Stomach (tissue), 4 donors: ENCODE measurements around the gene SCAMP2.

Experiments
- CTCF ChIP-seq, 7 experiments: fragments of 450-650 bp in 4 of 7; fragments of 200-600 bp in 3 of 7; sonication (generic) in 3 of 7; IDR thresholded peaks; one replicate each; pipeline ENCODE4 v1.5.1; 2016 to 2019; ENCODE audit warnings: antibody characterized with exemption in 7 of 7, control low read depth in 2 of 7, mild to moderate bottlenecking in 1 of 7
- EP300 ChIP-seq: sonication (generic); formaldehyde crosslinking; IDR thresholded peaks from one replicate; pipeline ENCODE4 v1.6.1; 2017; ENCODE audit warnings: antibody characterized with exemption
- POLR2A ChIP-seq, 4 donors: fragments of 450-650 bp; IDR thresholded peaks; one replicate each; pipeline ENCODE4 v1.6.1; 2016; ENCODE audit warnings: antibody characterized with exemption in 4 of 4, control low read depth in 2 of 4, mild to moderate bottlenecking in 1 of 4, moderate library complexity in 1 of 4
- POLR2AphosphoS5 ChIP-seq, 3 donors: sonication (generic); formaldehyde crosslinking; IDR thresholded peaks; one replicate each; pipeline ENCODE4 v1.6.1; 2016; ENCODE audit warnings: antibody characterized with exemption in 3 of 3

DNA sequence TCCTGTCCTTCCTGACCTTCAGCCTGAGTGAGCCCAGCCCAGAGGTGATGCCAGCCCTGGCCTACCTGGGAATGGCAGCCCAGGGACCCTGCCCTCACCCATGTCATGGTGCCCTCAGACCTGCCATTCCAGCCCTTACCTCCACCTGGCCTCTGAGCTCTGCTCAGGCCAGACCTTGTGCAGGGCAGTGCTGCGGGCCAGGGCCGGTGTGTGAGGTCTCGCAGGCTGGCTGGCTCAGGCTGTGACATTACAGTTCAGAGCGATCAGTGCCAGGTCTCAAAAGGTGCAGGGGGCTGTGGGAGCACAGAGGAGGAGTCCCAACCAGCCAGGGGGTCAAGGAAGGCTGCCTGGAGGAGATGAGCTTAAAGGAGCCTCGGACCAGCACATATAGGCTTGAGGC is 53.1 kb downstream of the SCAMP2 start:
- TF ChIP-seq CTCF (IDR thresholded peaks at IDR 0.05): no peak
- no peak for TF ChIP-seq POLR2AphosphoS5 (IDR thresholded peaks at IDR 0.05)
- no peak for TF ChIP-seq POLR2A (IDR thresholded peaks at IDR 0.05)
- no peak for TF ChIP-seq EP300
